K562 (cell line): ENCODE data around the gene BBC3. TPM values are rescaled to one million over a fixed set of nuclear protein-coding genes. Genes with fewer than 3 reads are reported as not detected.

Experiments
- ASH1L ChIP-seq: fragments of 450-650 bp; IDR thresholded peaks from 2 replicates; pipeline ENCODE4 v1.6.1; 2018; ENCODE audit warnings: borderline replicate concordance, mild to moderate bottlenecking, low read depth; ENCODE audit not compliant: partially characterized antibody
- CXXC5 ChIP-seq: fragments of 250-450 bp; sonication (Bioruptor Pico); IDR thresholded peaks from 2 replicates; pipeline ENCODE4 v1.8.0; 2022; ENCODE audit warnings: inconsistent platforms, mild to moderate bottlenecking, moderate library complexity
- E2F3 ChIP-seq: fragments of 250-450 bp; sonication (Bioruptor Pico); IDR thresholded peaks from 2 replicates; pipeline ENCODE4 v1.4.0; 2020; ENCODE audit warnings: mild to moderate bottlenecking
- ELF2 ChIP-seq: fragments of 250-450 bp; sonication (Bioruptor Pico); IDR thresholded peaks from 2 replicates; pipeline ENCODE4 v1.5.0; 2021; ENCODE audit warnings: mild to moderate bottlenecking
- ETV1 ChIP-seq: fragments of 450-650 bp; conservative IDR thresholded peaks from 2 replicates; pipeline ENCODE4 v1.6.1; 2016; ENCODE audit warnings: missing genetic modification characterization, control low read depth, low read depth, missing compliant biosample characterization
- ETV6 ChIP-seq, 3 experiments: fragments of 150-350 bp in 1 of 3; sonication (generic) in 1 of 3; formaldehyde crosslinking in 1 of 3; IDR thresholded peaks; 2 replicates each; pipeline versions ENCODE4 v1.6.1 to v1.8.0; 2014 to 2022; ENCODE audit warnings: borderline replicate concordance in 2 of 3, low read depth in 2 of 3, antibody characterized with exemption in 1 of 3, low read length in 1 of 3, mild to moderate bottlenecking in 1 of 3, missing genetic modification reagents in 1 of 3
- GATAD2A ChIP-seq: fragments of 450-650 bp; IDR thresholded peaks from 2 replicates; pipeline ENCODE4 v1.6.1; 2017
- L3MBTL2 ChIP-seq: fragments of 450-650 bp; IDR thresholded peaks from 2 replicates; pipeline ENCODE4 v1.6.1; 2016; ENCODE audit warnings: mild to moderate bottlenecking, moderate library complexity
- NFXL1 ChIP-seq: fragments of 450-650 bp; formaldehyde crosslinking; IDR thresholded peaks from 2 replicates; pipeline ENCODE4 v1.4.0; 2021; ENCODE audit warnings: mild to moderate bottlenecking
- POLR2A ChIP-seq: fragments of 450-650 bp; conservative IDR thresholded peaks from 2 replicates; pipeline ENCODE4 v1.6.1; 2016
- POLR2H ChIP-seq: IDR thresholded peaks from 2 replicates; pipeline ENCODE4 v1.6.1; 2016; ENCODE audit warnings: missing genetic modification characterization, low read depth, mild to moderate bottlenecking, control low read depth, missing compliant biosample characterization, moderate library complexity
- RUNX1 ChIP-seq: sonication (generic); IDR thresholded peaks from 2 replicates; pipeline ENCODE4 v1.6.1; 2016; ENCODE audit warnings: antibody characterized with exemption, low read depth
- TAF7 ChIP-seq: fragments of 450-650 bp; IDR thresholded peaks from 2 replicates; pipeline ENCODE4 v1.6.1; 2016; ENCODE audit warnings: missing genetic modification characterization, missing compliant biosample characterization
- ZNF583 ChIP-seq: fragments of 250-450 bp; sonication (Bioruptor Pico); IDR thresholded peaks from 2 replicates; pipeline ENCODE4 v1.4.0; 2020
- polyA plus RNA-seq, 8 experiments: library from polyadenylated mRNA; depleted of rRNA in 4 of 8; stranded (reverse) in 5 of 8; unstranded in 3 of 8; fragments of >200 nt; fragmentation: Nextera tagmentation in 2 of 8; fragmentation: Illumina TruSeq in 1 of 8; extraction: Ambion mirVana in 2 of 8; extraction: Trizol in 1 of 8; gene quantifications; 2 replicates each; pipeline versions ENCODE4 v1.2.1 to v1.2.3, GENCODE V29; 2011 to 2014; ENCODE audit warnings: inconsistent platforms in 1 of 8, missing spikeins in 1 of 8
- total RNA-seq, 7 experiments: library from RNA; depleted of rRNA in 6 of 7; stranded (reverse); fragments of >200 nt in 6 of 7; fragmentation: Illumina TruSeq in 2 of 7; extraction: Trizol in 2 of 7; gene quantifications; 2 replicates each; pipeline versions ENCODE4 v1.2.1 to v1.2.3, GENCODE V29; 2011 to 2021; ENCODE audit warnings: low replicate concordance in 1 of 7
- TF ChIP-seq, protein P1 (sequence below): IDR thresholded peaks from 2 replicates; pipeline ENCODE4 v1.6.1; 2016; ENCODE audit warnings: missing genetic modification characterization, missing compliant biosample characterization
- TF ChIP-seq, protein P2 (sequence below), 2 experiments: fragments of 450-650 bp; conservative IDR thresholded peaks; 2 replicates each; pipeline ENCODE4 v1.6.1; 2017; ENCODE audit warnings: mild to moderate bottlenecking in 2 of 2, moderate library complexity in 2 of 2
- TF ChIP-seq, protein P3 (sequence below), 2 experiments: fragments of 450-650 bp in 1 of 2; IDR thresholded peaks; 2 replicates each; pipeline ENCODE4 v1.6.1; 2011 to 2017; ENCODE audit warnings: low read depth in 2 of 2, antibody characterized with exemption in 1 of 2, borderline replicate concordance in 1 of 2, low read length in 1 of 2, mild to moderate bottlenecking in 1 of 2, mixed read lengths in 1 of 2; ENCODE audit not compliant: control insufficient read depth in 1 of 2
- TF ChIP-seq, protein P4 (sequence below): sonication (generic); formaldehyde crosslinking; IDR thresholded peaks from 2 replicates; pipeline ENCODE4 v1.8.0; 2022; ENCODE audit warnings: missing genetic modification reagents, mild to moderate bottlenecking, borderline replicate concordance

Gene BBC3
- total and polyA plus RNA-seq, 9 of the 15 experiments (the other 6 are each of a cell fraction or from before 2014, with no cell fraction given) = 0.15 to 30.7 (median 4.8) TPM

DNA sequence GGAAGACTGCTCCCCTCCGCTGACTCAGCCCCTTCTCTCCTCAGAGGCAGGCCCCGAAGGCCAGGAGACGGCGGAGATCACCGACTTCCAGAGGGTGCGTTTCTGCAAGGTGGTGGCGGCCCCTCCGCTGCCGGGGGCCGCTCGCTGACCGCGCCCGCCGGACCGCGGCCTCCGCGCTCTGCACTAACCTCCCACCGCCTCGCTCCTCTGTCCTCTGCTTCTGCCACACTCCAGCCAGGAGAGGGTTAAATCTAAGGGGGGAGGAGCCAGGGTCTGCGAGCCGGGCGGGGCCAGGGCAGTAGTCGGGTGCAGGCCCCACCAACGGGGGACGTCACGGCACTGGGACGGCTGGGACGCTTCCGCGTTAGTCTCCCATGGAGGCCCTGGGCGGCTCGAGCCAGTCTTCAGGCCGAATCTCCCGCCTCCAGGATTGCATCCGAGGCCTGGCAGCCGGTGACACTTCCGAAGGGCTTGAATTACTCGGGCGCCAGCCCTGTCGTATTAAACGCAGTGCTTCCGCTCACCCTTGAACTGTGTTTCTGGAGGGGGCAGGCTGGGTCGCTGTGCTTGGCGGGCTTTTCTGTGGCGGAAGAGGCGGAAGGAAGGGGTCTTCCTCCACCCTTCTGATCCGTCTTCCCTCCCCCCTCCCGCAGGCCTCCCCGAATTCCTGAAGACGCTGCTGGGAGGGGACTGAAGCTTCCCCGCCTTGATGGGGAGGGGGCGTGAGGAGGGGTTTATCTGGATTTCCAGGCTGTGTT, 42.5 kb upstream of the BBC3 start (continued):
- TF ChIP-seq, protein P1, sequence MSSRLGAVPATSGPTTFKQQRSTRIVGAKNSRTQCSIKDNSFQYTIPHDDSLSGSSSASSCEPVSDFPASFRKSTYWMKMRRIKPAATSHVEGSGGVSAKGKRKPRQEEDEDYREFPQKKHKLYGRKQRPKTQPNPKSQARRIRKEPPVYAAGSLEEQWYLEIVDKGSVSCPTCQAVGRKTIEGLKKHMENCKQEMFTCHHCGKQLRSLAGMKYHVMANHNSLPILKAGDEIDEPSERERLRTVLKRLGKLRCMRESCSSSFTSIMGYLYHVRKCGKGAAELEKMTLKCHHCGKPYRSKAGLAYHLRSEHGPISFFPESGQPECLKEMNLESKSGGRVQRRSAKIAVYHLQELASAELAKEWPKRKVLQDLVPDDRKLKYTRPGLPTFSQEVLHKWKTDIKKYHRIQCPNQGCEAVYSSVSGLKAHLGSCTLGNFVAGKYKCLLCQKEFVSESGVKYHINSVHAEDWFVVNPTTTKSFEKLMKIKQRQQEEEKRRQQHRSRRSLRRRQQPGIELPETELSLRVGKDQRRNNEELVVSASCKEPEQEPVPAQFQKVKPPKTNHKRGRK (tag) = no peak
- peak; percentile 67 for TF ChIP-seq CXXC5 (CRISPR knock-in tag)
- TF ChIP-seq POLR2H (tag) = peak; percentile 86
- TF ChIP-seq RUNX1 = no peak
- peak; percentile 14 for TF ChIP-seq ASH1L
- TF ChIP-seq ZNF583 = no peak
- peak; percentile 63; the same call in 1 of the 2 replicates for TF ChIP-seq L3MBTL2
- TF ChIP-seq, protein P2, sequence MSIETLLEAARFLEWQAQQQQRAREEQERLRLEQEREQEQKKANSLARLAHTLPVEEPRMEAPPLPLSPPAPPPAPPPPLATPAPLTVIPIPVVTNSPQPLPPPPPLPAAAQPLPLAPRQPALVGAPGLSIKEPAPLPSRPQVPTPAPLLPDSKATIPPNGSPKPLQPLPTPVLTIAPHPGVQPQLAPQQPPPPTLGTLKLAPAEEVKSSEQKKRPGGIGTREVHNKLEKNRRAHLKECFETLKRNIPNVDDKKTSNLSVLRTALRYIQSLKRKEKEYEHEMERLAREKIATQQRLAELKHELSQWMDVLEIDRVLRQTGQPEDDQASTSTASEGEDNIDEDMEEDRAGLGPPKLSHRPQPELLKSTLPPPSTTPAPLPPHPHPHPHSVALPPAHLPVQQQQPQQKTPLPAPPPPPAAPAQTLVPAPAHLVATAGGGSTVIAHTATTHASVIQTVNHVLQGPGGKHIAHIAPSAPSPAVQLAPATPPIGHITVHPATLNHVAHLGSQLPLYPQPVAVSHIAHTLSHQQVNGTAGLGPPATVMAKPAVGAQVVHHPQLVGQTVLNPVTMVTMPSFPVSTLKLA (conservative IDR thresholded peaks at IDR 0.05) = peak; percentile 36 to 76; a peak in 3 of 4 replicates
- peak; percentile 92 for TF ChIP-seq POLR2A
- peak; percentile 41; the same call in 1 of the 2 replicates for TF ChIP-seq TAF7 (tag)
- TF ChIP-seq ETV1 = peak; percentile 50; the same call in 1 of the 2 replicates
- TF ChIP-seq E2F3 = peak; percentile 90
- peak in 1 of 2 experiments; percentile 56; a peak in 1 of 4 replicates for TF ChIP-seq ETV6 (IDR thresholded peaks at IDR 0.05; ENCODE audit: borderline replicate concordance in 1 of 2, low read depth in 2 of 2, low read length in 1 of 2)
- TF ChIP-seq ETV6 (CRISPR knock-in tag; IDR thresholded peaks at IDR 0.05; ENCODE audit: borderline replicate concordance) = no peak
- TF ChIP-seq, protein P3, sequence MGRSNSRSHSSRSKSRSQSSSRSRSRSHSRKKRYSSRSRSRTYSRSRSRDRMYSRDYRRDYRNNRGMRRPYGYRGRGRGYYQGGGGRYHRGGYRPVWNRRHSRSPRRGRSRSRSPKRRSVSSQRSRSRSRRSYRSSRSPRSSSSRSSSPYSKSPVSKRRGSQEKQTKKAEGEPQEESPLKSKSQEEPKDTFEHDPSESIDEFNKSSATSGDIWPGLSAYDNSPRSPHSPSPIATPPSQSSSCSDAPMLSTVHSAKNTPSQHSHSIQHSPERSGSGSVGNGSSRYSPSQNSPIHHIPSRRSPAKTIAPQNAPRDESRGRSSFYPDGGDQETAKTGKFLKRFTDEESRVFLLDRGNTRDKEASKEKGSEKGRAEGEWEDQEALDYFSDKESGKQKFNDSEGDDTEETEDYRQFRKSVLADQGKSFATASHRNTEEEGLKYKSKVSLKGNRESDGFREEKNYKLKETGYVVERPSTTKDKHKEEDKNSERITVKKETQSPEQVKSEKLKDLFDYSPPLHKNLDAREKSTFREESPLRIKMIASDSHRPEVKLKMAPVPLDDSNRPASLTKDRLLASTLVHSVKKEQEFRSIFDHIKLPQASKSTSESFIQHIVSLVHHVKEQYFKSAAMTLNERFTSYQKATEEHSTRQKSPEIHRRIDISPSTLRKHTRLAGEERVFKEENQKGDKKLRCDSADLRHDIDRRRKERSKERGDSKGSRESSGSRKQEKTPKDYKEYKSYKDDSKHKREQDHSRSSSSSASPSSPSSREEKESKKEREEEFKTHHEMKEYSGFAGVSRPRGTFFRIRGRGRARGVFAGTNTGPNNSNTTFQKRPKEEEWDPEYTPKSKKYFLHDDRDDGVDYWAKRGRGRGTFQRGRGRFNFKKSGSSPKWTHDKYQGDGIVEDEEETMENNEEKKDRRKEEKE (IDR thresholded peaks at IDR 0.05; ENCODE audit: borderline replicate concordance in 1 of 2, control insufficient read depth in 1 of 2, low read depth in 2 of 2, low read length in 1 of 2) = no peak
- TF ChIP-seq, protein P4, sequence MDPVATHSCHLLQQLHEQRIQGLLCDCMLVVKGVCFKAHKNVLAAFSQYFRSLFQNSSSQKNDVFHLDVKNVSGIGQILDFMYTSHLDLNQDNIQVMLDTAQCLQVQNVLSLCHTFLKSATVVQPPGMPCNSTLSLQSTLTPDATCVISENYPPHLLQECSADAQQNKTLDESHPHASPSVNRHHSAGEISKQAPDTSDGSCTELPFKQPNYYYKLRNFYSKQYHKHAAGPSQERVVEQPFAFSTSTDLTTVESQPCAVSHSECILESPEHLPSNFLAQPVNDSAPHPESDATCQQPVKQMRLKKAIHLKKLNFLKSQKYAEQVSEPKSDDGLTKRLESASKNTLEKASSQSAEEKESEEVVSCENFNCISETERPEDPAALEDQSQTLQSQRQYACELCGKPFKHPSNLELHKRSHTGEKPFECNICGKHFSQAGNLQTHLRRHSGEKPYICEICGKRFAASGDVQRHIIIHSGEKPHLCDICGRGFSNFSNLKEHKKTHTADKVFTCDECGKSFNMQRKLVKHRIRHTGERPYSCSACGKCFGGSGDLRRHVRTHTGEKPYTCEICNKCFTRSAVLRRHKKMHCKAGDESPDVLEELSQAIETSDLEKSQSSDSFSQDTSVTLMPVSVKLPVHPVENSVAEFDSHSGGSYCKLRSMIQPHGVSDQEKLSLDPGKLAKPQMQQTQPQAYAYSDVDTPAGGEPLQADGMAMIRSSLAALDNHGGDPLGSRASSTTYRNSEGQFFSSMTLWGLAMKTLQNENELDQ (CRISPR knock-in tag) = 0 out of 2 replicates have a peak, but pooled peaks have one; percentile 68
- 0 out of 2 replicates have a peak, but pooled peaks have one; percentile 33 for TF ChIP-seq NFXL1 (CRISPR knock-in tag)
- TF ChIP-seq ELF2 = peak; percentile 82
- 0 out of 2 replicates have a peak, but pooled peaks have one; percentile 59 for TF ChIP-seq GATAD2A
